Epithelial cell of proximal tubule (primary cell): ENCODE data around the gene PTGFRN. TPM values are rescaled to one million over a fixed set of nuclear protein-coding genes. Genes with fewer than 3 reads are reported as not detected.

Source experiments
- DNase-seq: peaks from one replicate; pipeline ENCODE4 v3.0.0-alpha.2; 2011; ENCODE audit warnings: low read depth
- H3K4me3 ChIP-seq: 2 replicates; pipeline ENCODE4 v1.5.1; 2011; ENCODE audit warnings: low read depth, mild to moderate bottlenecking, low read length
- CTCF ChIP-seq: conservative IDR thresholded peaks from 2 replicates; pipeline ENCODE4 v1.5.1; 2012; ENCODE audit warnings: low read depth, mild to moderate bottlenecking, low read length
- total RNA-seq: library from RNA; depleted of rRNA; stranded (reverse); fragments of >200 nt; gene quantifications from 2 replicates; pipeline ENCODE4 v1.2.3, GENCODE V29; 2015

Gene PTGFRN
- total RNA-seq, 1 donor from 2014 or later: 86.3 TPM

DNA sequence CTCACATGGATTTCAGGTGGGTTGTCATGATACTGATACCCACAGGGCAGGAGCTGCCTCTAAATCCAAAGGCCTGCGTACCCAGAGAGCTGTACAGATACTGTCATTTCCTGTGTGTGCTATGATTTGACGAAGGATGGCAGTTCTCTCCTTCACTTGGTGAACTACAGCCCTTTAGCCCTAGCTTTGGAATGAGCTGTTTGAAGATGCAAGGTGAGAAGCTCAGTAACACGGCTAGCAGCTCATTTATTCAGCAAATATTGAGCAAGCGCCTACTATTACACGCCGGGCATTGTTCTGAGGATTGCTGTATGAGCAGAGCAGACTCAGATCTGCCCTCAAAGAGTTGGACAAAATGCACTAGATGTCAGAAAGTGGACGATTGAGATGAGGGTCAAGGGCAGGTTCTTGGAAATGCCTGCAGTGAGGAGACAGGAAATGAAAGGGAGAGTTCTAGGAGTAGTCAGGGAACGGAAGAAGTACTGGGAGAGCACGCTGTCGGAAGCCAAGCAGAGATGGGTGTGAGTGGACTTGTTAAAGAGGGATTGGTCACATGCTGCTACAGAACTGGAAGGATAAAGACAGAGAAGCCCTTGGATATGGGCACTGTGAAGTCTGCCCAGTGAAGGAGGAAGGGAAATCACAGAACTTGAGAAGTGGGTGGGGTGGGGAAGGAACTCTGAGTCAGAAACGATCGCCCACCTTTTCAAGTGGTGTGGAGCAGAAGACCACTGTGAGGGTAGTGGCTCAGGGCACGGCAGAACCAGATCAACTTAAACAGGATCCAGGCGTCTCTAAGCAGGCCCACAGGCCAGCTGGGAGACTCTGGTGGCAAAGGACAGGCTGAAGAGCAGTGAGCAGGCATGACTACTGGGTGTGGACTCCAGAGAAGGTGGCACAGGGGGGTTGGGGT lies 7.1 kb downstream of the PTGFRN start:
- TF ChIP-seq CTCF: no peak
- DNase-seq: no peak
- H3K4me3 ChIP-seq: no peak overlapping the region

GRCh38 chr1:116918714-116919357 lies 9.1 kb downstream of the PTGFRN start:
- no peak for DNase-seq
- H3K4me3 ChIP-seq: no peak overlapping the region
- no peak for TF ChIP-seq CTCF

DNA sequence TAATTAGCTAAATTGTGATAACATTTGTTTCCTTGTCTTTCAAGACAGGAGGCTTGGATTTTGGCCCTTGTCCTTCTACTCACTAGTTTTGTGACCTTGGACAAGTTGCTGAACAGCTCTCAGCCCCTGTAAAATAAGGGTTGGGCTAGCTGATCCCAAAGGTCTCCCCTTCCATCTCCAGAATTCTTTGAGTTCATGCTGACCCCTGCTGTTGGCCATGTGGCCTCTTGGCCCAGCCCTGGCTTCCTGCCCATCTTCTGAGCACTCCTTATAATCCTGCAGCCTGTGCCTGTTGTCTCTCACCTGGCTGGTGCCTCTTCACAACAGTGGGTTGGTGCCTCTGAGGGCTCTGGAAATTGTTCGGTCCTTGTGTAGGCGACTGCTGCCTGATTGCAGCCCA lies 10.1 kb downstream of the PTGFRN start:
- peak; percentile 38 for TF ChIP-seq CTCF
- H3K4me3 ChIP-seq: no peak overlapping the region
- DNase-seq: no peak

DNA sequence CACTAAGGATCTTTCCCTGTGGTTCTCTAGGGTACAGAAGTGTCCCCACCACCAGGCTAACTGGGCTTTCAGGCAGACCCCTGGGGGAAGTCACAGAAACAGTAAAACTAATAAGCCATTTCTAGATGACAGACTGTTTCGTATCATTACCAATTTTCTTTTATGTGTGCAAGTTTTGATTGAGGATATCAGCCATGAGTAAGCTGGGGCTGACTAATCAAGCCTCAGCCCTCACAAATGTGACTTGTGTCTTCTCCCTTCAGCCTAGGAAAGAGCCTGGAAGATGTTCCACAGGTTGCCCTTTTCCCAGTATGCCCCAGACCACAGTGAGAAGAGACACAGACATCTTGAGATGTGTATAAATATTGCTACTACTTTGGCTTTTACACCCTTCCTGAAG lies 10.5 kb downstream of the PTGFRN start:
- H3K4me3 ChIP-seq: no peak overlapping the region
- DNase-seq: no peak
- TF ChIP-seq CTCF: no peak

- no peak for DNase-seq
- TF ChIP-seq CTCF: no peak
- H3K4me3 ChIP-seq: no peak overlapping the region
Observed at GRCh38 chr1:116921301-116921885, 11.7 kb downstream of the PTGFRN start.

DNA sequence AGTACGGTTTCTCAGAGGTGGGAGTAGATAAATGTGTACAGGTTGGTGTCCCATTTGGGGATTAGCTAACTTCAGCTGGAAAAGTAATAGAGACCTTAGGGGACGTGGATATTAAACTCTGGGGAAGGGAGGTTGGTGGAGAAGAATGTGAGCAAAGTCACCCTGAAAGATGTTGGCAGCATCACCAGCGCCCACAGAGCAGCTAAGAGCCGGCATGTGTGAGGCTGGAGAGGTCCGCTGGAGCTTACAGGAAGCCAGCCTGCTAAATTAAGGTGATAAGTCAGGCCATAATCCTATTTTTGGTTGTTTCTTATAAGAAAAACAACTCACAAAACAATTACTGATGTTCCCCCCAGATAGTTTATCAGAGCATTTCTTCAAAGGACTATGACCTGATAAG lies 12.2 kb downstream of the PTGFRN start:
- H3K4me3 ChIP-seq: no peak overlapping the region
- no peak for DNase-seq
- TF ChIP-seq CTCF: no peak
